ENCODE data around the gene PTPRE.

DNA sequence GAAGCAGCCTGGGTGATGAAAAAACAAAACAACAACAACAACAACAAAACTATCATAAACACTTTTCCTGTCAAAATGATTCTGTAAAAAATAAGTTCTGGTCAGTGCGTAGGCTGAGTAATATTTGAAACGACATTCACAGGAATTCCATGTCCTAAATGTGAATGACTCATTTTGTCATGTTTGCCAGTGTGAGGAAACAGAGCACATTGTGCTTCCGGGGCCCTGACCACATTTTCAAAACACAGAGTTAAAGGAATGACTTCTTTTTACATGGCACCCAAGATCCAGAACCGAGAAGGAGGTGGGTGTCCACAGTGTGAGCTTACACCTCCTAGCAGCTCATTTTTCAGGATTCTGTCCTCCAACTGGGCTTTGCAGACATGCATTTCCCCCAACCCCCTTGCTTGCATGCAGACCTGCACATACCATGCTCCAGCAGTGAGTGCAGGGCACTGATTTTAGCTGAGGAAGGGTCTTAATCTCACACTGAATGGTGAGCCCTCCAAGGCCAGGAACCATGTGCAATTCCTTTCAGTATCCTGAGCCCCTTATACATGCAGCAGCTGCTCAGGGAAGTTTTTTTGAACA, 17.2 kb upstream of the PTPRE start:
- TF ChIP-seq EZH2 (IDR thresholded peaks at IDR 0.05; ENCODE audit: borderline replicate concordance, low read depth, low read length, poor library complexity, severe bottlenecking) (no peak), CTCF (conservative IDR thresholded peaks at IDR 0.05; ENCODE audit: low read depth, low read length) (no peak)

Measured in A673 (cell line).